ENCODE measurements around the gene ZSWIM6.

DNA sequence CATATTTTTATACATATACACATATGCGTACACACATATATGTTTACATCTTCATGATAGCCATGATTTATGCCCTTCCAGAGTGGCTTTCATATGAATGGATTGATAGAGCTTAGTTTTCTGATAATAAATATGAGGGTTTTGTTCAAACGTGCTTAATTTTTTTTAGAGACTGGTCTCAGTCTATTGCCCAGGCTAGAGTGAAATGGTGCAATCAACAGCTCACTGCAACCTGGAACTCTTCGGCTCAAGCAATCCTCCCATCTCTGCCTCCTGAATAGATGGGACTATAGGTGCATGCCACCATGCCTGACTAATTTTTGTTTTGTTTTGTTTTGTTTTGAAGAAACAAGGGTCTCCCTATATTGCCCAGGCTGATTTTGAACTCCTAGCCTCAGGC is 48.6 kb upstream of the ZSWIM6 start:
- TF ChIP-seq, protein P1, sequence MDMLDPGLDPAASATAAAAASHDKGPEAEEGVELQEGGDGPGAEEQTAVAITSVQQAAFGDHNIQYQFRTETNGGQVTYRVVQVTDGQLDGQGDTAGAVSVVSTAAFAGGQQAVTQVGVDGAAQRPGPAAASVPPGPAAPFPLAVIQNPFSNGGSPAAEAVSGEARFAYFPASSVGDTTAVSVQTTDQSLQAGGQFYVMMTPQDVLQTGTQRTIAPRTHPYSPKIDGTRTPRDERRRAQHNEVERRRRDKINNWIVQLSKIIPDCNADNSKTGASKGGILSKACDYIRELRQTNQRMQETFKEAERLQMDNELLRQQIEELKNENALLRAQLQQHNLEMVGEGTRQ (IDR thresholded peaks at IDR 0.05; ENCODE audit: low read depth, low read length): no peak
- TF ChIP-seq, protein P2, sequence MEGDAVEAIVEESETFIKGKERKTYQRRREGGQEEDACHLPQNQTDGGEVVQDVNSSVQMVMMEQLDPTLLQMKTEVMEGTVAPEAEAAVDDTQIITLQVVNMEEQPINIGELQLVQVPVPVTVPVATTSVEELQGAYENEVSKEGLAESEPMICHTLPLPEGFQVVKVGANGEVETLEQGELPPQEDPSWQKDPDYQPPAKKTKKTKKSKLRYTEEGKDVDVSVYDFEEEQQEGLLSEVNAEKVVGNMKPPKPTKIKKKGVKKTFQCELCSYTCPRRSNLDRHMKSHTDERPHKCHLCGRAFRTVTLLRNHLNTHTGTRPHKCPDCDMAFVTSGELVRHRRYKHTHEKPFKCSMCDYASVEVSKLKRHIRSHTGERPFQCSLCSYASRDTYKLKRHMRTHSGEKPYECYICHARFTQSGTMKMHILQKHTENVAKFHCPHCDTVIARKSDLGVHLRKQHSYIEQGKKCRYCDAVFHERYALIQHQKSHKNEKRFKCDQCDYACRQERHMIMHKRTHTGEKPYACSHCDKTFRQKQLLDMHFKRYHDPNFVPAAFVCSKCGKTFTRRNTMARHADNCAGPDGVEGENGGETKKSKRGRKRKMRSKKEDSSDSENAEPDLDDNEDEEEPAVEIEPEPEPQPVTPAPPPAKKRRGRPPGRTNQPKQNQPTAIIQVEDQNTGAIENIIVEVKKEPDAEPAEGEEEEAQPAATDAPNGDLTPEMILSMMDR (conservative IDR thresholded peaks at IDR 0.05; ENCODE audit: low read depth, low read length): no peak
- TF ChIP-seq POLR2A (IDR thresholded peaks at IDR 0.05; ENCODE audit: low read depth, low read length): no peak
- no peak for TF ChIP-seq FOS (IDR thresholded peaks at IDR 0.05; ENCODE audit: low read depth, low read length)
- TF ChIP-seq MXI1 (IDR thresholded peaks at IDR 0.05; ENCODE audit: borderline replicate concordance, low read depth, low read length): no peak
- no peak for TF ChIP-seq RFX5 (IDR thresholded peaks at IDR 0.05; ENCODE audit: low read depth, low read length)
- TF ChIP-seq CEBPB (IDR thresholded peaks at IDR 0.05; ENCODE audit: low read depth, low read length): no peak
- no peak for TF ChIP-seq MAFK (IDR thresholded peaks at IDR 0.05; ENCODE audit: low read depth, low read length)
- TF ChIP-seq RAD21 (IDR thresholded peaks at IDR 0.05; ENCODE audit: low read length): no peak
- TF ChIP-seq SMC3 (IDR thresholded peaks at IDR 0.05; ENCODE audit: low read depth, low read length): no peak
- TF ChIP-seq MAZ (IDR thresholded peaks at IDR 0.05; ENCODE audit: borderline replicate concordance, low read depth, low read length): no peak
